HepG2 (cell line): ENCODE results near the gene NUP85. TPM values are rescaled to one million over a fixed set of nuclear protein-coding genes. Genes with fewer than 3 reads are reported as not detected.
A peak's percentile ranks its signal among the peaks of the same experiment; 100 is the strongest.

ENCODE experiments used
- ARNT2 ChIP-seq: sonication (generic); formaldehyde crosslinking; IDR thresholded peaks from 2 replicates; pipeline ENCODE4 v1.8.0; 2022; ENCODE audit warnings: mild to moderate bottlenecking, low read depth, missing genetic modification reagents, moderate library complexity
- HIVEP1 ChIP-seq: sonication (generic); formaldehyde crosslinking; IDR thresholded peaks from 2 replicates; pipeline ENCODE4 v1.4.0; 2020; ENCODE audit warnings: mild to moderate bottlenecking, missing genetic modification reagents
- NFYC ChIP-seq: IDR thresholded peaks from 2 replicates; pipeline ENCODE4 v1.6.1; 2016; ENCODE audit warnings: missing genetic modification reagents, missing compliant biosample characterization
- PHB2 ChIP-seq: fragments of 450-650 bp; IDR thresholded peaks from 2 replicates; pipeline ENCODE4 v1.6.1; 2018; ENCODE audit not compliant: partially characterized antibody
- TBX3 ChIP-seq: fragments of 450-650 bp; IDR thresholded peaks from 2 replicates; pipeline ENCODE4 v1.6.1; 2017; ENCODE audit warnings: antibody characterized with exemption, mild to moderate bottlenecking, inconsistent platforms, borderline replicate concordance
- YY1 ChIP-seq: IDR thresholded peaks from 2 replicates; pipeline ENCODE4 v1.6.1; 2011; ENCODE audit warnings: low read length, low read depth, moderate library complexity, mild to moderate bottlenecking; ENCODE audit not compliant: insufficient read depth, insufficient replicate concordance
- ZBTB7B ChIP-seq: sonication (generic); formaldehyde crosslinking; IDR thresholded peaks from 2 replicates; pipeline ENCODE4 v1.4.0; 2020; ENCODE audit warnings: missing genetic modification reagents
- ZMYM2 ChIP-seq: sonication (generic); formaldehyde crosslinking; IDR thresholded peaks from 2 replicates; pipeline ENCODE4 v1.8.0; 2022; ENCODE audit warnings: mild to moderate bottlenecking, missing genetic modification reagents
- ZNF121 ChIP-seq: sonication (generic); formaldehyde crosslinking; IDR thresholded peaks from 2 replicates; pipeline ENCODE4 v1.5.0; 2020; ENCODE audit warnings: mild to moderate bottlenecking, missing genetic modification reagents
- ZNF282 ChIP-seq: fragments of 450-650 bp; IDR thresholded peaks from 2 replicates; pipeline ENCODE4 v1.6.1; 2018; ENCODE audit not compliant: partially characterized antibody
- ZNF329 ChIP-seq: sonication (generic); formaldehyde crosslinking; IDR thresholded peaks from 2 replicates; pipeline ENCODE4 v1.9.0; 2021; ENCODE audit warnings: low read depth, mild to moderate bottlenecking, missing genetic modification reagents
- ZNF484 ChIP-seq: sonication (generic); formaldehyde crosslinking; IDR thresholded peaks from 2 replicates; pipeline ENCODE4 v1.5.1; 2020; ENCODE audit warnings: mild to moderate bottlenecking, low read depth, missing genetic modification reagents, borderline replicate concordance
- polyA plus RNA-seq, 8 experiments: library from polyadenylated mRNA; depleted of rRNA in 3 of 8; stranded (reverse) in 7 of 8; unstranded in 1 of 8; fragments of >200 nt; fragmentation: Illumina TruSeq in 4 of 8; extraction: Trizol in 4 of 8; gene quantifications; 2 replicates each; pipeline versions ENCODE4 v1.2.1 to v1.2.3, GENCODE V29; 2011 to 2016; ENCODE audit warnings: low read depth in 4 of 8, missing spikeins in 1 of 8, mixed read lengths in 1 of 8; ENCODE audit not compliant: insufficient read depth in 1 of 8
- total RNA-seq, 5 experiments: library from RNA; depleted of rRNA; stranded (reverse); fragments of >200 nt; fragmentation: Illumina TruSeq; extraction: Trizol; gene quantifications; 2 replicates each; pipeline ENCODE4 v1.2.3, GENCODE V29; 2016; ENCODE audit warnings: low read depth in 1 of 5
- TF ChIP-seq, protein P1 (sequence below): sonication (generic); formaldehyde crosslinking; IDR thresholded peaks from 2 replicates; pipeline ENCODE4 v1.5.1; 2020; ENCODE audit warnings: mild to moderate bottlenecking, missing genetic modification reagents, moderate library complexity
- TF ChIP-seq, protein P2 (sequence below): sonication (generic); formaldehyde crosslinking; IDR thresholded peaks from 2 replicates; pipeline ENCODE4 v1.8.0; 2022; ENCODE audit warnings: low read depth, missing genetic modification reagents
- TF ChIP-seq, protein P3 (sequence below): sonication (generic); formaldehyde crosslinking; IDR thresholded peaks from 2 replicates; pipeline ENCODE4 v1.5.0; 2020; ENCODE audit warnings: mild to moderate bottlenecking, missing genetic modification reagents
- TF ChIP-seq, protein P4 (sequence below): sonication (generic); formaldehyde crosslinking; IDR thresholded peaks from 2 replicates; pipeline ENCODE4 v1.5.0; 2020; ENCODE audit warnings: missing genetic modification reagents

Gene NUP85
- total and polyA plus RNA-seq, 2 of the 13 experiments (the other 11 are each of a cell fraction or from before 2014, with no cell fraction given), result 89.1 to 124 TPM

DNA sequence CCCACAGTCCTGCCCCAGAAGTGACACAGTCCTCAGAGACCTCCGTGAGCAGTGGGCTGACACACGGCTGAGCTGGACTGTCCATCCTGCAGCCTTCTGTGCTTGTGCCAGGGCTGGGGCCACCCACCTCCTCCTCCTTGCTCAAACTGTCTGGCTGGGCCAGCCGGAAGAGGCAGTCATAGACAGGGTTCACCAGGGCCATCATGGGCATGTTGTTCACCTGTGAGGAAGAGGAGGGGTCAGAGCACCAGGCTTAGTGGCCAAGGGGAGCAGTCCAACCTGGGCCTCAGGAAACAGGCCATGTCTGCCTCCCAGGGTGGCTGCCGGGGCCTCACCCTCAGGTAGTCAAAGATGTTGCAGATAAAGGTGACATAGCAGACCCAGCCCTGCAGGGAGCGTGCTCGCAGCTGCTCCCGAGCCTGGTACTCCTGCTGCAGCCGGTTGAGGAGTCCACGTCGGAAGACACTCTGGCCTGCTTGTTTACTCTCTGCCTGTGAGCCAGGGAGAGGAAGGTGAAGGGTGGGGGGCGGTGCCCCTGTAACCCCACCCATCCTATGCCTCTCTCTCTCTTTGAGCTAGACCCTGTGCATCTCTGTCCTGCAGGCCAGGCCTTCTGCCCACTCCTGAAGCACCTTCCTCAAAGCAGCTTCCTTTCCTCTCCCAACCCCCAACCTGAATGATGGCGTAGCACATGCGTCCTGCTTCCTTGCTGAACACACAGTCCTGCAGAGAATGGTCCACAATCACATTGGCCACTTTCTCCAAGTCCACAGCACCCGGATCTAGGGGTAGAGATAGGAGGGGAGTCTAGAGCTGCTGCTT, 62.1 kb downstream of the NUP85 start (continued):
- TF ChIP-seq NFYC (CRISPR knock-in tag) (0 out of 2 replicates have a peak, but pooled peaks have one; percentile 36), ZNF484 (no peak), ZBTB7B (CRISPR knock-in tag) (peak; percentile 83), ZNF282 (no peak), YY1 (peak; percentile 71), ARNT2 (CRISPR knock-in tag) (no peak), ZMYM2 (CRISPR knock-in tag) (no peak), PHB2 (no peak), ZNF121 (CRISPR knock-in tag) (peak; percentile 17; the same call in 1 of the 2 replicates), HIVEP1 (CRISPR knock-in tag) (no peak), TBX3 (no peak), ZNF329 (CRISPR knock-in tag) (peak; percentile 46; the same call in 1 of the 2 replicates)
- TF ChIP-seq, protein P1, sequence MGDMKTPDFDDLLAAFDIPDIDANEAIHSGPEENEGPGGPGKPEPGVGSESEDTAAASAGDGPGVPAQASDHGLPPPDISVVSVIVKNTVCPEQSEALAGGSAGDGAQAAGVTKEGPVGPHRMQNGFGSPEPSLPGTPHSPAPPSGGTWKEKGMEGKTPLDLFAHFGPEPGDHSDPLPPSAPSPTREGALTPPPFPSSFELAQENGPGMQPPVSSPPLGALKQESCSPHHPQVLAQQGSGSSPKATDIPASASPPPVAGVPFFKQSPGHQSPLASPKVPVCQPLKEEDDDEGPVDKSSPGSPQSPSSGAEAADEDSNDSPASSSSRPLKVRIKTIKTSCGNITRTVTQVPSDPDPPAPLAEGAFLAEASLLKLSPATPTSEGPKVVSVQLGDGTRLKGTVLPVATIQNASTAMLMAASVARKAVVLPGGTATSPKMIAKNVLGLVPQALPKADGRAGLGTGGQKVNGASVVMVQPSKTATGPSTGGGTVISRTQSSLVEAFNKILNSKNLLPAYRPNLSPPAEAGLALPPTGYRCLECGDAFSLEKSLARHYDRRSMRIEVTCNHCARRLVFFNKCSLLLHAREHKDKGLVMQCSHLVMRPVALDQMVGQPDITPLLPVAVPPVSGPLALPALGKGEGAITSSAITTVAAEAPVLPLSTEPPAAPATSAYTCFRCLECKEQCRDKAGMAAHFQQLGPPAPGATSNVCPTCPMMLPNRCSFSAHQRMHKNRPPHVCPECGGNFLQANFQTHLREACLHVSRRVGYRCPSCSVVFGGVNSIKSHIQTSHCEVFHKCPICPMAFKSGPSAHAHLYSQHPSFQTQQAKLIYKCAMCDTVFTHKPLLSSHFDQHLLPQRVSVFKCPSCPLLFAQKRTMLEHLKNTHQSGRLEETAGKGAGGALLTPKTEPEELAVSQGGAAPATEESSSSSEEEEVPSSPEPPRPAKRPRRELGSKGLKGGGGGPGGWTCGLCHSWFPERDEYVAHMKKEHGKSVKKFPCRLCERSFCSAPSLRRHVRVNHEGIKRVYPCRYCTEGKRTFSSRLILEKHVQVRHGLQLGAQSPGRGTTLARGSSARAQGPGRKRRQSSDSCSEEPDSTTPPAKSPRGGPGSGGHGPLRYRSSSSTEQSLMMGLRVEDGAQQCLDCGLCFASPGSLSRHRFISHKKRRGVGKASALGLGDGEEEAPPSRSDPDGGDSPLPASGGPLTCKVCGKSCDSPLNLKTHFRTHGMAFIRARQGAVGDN (CRISPR knock-in tag), result peak; percentile 93
- TF ChIP-seq, protein P2, sequence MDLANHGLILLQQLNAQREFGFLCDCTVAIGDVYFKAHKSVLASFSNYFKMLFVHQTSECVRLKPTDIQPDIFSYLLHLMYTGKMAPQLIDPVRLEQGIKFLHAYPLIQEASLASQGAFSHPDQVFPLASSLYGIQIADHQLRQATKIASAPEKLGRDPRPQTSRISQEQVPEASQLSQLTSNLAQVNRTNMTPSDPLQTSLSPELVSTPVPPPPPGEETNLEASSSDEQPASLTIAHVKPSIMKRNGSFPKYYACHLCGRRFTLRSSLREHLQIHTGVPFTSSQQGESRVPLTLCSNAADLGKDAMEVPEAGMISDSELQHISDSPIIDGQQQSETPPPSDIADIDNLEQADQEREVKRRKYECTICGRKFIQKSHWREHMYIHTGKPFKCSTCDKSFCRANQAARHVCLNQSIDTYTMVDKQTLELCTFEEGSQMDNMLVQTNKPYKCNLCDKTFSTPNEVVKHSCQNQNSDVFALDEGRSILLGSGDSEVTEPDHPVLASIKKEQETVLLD (CRISPR knock-in tag), result no peak
- TF ChIP-seq, protein P3, sequence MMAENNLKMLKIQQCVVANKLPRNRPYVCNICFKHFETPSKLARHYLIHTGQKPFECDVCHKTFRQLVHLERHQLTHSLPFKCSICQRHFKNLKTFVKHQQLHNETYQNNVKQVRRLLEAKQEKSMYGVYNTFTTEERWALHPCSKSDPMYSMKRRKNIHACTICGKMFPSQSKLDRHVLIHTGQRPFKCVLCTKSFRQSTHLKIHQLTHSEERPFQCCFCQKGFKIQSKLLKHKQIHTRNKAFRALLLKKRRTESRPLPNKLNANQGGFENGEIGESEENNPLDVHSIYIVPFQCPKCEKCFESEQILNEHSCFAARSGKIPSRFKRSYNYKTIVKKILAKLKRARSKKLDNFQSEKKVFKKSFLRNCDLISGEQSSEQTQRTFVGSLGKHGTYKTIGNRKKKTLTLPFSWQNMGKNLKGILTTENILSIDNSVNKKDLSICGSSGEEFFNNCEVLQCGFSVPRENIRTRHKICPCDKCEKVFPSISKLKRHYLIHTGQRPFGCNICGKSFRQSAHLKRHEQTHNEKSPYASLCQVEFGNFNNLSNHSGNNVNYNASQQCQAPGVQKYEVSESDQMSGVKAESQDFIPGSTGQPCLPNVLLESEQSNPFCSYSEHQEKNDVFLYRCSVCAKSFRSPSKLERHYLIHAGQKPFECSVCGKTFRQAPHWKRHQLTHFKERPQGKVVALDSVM (CRISPR knock-in tag), result no peak
- TF ChIP-seq, protein P4, sequence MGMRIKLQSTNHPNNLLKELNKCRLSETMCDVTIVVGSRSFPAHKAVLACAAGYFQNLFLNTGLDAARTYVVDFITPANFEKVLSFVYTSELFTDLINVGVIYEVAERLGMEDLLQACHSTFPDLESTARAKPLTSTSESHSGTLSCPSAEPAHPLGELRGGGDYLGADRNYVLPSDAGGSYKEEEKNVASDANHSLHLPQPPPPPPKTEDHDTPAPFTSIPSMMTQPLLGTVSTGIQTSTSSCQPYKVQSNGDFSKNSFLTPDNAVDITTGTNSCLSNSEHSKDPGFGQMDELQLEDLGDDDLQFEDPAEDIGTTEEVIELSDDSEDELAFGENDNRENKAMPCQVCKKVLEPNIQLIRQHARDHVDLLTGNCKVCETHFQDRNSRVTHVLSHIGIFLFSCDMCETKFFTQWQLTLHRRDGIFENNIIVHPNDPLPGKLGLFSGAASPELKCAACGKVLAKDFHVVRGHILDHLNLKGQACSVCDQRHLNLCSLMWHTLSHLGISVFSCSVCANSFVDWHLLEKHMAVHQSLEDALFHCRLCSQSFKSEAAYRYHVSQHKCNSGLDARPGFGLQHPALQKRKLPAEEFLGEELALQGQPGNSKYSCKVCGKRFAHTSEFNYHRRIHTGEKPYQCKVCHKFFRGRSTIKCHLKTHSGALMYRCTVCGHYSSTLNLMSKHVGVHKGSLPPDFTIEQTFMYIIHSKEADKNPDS (CRISPR knock-in tag), result no peak
